GM18907 (cell line): Measurements from ENCODE around the gene CLCN5.
"Not testable (repeated sequence)": the region's sequence is repeated elsewhere in the genome, so short reads cannot be mapped to it uniquely, and the experiment has no call there.

Experiments
- ATAC-seq: cut with Tn5 transposase; IDR thresholded peaks from one replicate; pipeline ENCODE4 v1.9.1; 2021; ENCODE audit warnings: mild to moderate bottlenecking, moderate library complexity; ENCODE audit not compliant: unreplicated experiment

CLCN5 gene

DNA sequence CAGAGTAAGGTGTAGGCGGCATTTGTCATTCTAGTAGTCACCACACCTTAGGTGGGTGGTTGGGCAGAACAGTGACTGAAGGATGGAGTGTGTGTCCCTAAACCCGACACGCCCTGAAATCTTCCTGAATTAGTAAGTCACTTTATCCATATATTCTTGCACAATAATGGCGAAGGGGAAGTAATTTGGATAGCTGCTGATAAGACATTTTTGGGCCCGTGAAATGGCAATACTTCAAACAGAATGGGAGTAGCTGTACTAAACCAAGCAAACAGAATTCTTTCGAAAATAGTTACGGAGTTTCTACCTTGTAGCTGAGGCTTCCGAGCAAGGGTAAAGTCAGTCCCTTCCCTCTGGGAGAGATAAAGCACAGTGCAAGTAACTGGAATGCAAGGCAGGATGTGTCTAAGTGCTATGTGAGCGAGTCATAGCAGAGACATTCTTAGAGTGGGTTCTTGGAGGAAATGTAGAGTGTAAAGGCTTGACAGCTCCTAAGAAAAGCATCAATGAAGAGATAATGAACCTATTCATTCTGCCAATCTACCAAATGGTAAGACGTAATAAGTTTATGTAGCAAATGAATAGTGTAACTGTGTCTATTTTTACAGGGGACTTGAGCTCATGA, 72.8 kb downstream of the CLCN5 start:
- no peak for ATAC-seq

DNA sequence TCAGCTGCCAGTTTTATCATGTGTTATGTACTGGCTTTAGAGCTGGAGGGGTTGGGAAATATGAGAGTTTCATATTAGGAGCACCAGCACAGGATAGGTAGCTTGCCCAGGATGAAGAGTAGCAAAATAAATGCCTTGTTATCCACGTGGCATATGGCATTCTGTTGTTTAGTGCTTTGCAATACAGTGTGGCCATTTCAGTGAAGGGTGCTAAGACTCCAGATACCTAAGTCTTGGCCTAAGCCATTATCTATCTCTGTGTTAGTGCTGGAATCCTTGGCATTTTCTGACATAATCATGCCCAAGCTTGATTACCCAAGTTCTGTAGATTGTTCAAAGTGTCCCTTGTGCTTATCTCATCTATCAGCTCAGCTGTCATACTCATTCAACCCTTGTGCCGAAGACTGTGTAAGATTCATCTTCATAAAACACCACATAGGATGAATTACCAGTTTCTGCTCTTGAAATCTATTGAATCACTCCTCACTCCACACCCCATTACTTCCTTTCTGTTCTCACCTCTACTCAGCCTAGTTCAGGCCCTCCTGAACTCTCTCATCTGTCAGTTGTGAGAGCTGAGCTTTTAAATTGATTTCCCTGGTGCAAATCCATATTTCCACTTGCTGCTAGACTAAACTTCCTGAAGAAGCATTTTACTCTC, 73.5 kb downstream of the CLCN5 start:
- ATAC-seq: no peak

DNA sequence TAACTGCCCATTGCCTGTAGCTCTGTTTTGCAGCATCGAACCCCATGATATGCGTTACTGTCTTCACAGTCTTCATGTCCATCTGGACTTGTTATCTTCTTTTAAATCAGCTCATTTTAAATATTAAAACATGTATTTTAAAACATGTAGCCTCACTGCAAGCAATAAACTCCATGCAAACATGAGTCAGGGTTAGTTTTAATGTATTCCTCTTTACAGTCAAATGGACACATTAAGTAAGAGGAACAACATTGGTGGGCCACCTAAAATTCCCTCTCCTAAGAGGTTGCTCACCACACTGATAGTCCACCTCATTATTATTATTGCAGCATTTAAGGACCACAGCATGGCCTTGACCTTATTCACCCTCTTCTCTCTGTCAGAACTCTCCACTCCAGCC, 74.1 kb downstream of the CLCN5 start:
- no peak for ATAC-seq

DNA sequence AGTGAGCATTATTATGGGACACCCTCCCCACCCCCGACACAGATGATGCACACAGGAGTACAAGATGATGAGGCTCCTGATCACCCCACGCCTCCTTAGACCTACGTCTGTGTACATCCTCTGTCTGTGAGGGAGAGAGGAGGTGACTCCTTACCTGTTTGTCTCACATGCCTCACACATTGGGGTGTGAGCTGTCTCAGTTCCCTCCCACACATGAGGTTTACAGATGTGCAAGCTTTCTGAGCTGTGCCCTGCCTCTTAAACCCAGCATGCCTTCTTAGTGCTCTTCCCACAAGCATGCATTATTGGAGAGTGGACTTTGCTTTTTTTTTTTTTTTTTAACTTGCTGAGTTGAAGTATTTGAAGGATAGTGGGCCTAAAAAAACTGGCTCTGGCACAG, 76.7 kb downstream of the CLCN5 start:
- no peak for ATAC-seq

DNA sequence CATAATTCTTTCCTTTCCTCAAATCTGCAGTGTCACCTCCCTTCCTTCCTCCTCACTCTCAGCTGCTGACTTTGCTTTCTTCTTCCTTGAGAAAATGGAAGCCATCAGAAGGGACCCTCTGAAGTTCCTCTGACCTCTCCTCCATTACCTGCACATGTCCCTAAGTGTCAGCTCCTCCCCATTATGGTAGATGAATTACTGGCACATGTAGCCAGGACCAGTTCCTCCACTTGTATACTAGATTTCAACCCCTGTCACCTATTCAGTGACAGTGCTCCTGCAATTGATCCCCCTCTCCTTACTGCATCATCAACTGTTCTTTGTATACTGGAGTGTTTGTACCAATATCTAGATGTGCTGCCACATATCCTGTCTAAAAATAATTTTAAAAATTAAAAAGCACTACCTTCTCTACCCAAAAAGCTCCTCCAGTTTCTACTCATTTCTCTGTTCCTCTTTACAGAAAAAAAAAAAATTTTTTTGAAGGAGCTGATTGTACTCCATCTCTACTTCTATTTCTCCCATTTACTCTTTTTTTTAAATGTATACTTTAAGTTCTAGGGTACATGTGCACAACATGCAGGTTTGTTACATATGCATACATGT, 78.6 kb downstream of the CLCN5 start:
- ATAC-seq: no peak

- no peak for ATAC-seq
Measured at GRCh38 chrX:50002067-50002714, 79.8 kb downstream of the CLCN5 start.

DNA sequence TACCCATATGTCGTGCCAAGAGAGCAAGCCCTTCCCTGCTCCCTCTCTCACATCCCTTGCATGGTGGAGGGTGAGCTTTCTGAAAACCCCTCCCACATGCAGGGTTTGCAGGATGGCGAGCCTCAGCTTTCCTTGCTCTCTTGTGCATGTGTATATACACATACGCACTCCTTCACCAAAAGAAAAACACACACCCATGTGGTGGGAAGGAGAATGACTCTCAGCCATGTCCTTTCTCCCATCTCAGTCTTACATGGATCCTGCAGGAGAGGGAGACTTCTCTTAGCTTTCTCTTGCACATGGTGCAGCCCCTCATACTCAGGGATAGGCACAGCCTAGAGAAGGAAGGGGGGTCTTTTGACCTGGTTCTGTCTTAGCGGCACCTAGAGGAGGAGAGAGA, 81.1 kb downstream of the CLCN5 start:
- no peak for ATAC-seq

GRCh38 chrX:50003927-50004326, 81.5 kb downstream of the CLCN5 start:
- no peak for ATAC-seq

GRCh38 chrX:50025591-50025990, 103.2 kb downstream of the CLCN5 start:
- not testable (repeated sequence) for ATAC-seq

DNA sequence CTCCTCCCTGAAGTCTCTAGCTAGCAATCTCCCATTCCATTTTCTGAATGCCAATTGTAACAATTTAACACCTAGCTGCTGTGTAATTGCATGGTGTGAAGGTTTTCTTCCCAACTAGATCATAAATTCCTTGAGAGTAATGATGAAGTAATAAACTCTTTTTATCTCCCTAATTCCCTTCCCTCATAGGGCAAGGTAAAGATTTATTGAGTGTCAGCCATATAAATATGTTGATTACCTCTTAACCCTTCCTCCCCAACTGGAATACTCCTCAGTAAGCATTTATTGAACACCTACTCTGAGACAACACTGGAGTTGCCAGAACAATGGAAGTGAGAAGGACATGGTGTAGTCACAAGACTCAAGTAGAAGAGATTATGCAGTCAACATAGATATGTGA, 112.7 kb downstream of the CLCN5 start:
- ATAC-seq: no peak

GRCh38 chrX:50036426-50036825, 114.0 kb downstream of the CLCN5 start:
- ATAC-seq: no peak

DNA sequence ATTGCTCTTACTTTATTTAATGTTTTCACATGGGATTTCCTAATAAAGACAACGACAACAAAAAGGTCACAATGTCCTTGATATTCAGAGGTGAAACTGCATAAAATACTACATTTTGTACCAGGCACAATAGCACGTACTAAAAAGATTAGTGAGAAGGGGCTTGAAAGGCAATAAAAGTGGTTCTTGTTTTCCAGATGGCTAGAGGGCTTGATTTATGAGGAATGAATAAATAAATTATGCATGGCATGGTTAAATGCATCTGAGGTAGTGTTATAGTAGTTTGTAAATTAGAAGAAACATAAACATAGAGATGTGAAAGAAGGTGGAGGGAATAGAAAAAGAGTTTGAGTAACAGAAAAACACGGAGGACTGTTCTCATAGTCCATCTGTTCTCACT, 123.4 kb downstream of the CLCN5 start:
- no peak for ATAC-seq

- ATAC-seq: no peak
Measured at GRCh38 chrX:50049228-50049627, 126.8 kb downstream of the CLCN5 start.

DNA sequence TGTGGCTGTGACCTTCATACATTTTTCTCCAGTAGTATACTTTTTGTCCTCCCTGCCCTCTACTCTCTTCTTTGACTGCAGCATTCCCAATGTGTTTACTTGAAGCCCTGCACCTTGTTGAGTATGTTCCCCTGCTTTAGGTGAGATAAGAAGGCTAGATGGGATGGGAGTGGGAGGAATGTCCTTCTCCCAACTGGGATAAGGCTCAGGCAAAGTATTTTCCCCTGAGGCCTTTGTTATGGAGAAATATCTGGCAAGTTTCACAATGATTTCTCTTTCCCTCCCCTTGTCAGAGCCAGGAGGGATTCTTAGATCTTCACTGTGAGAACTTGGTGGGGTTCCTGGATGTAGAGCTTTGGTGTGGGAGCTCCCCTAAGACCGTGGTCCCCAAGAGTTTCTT, 131.8 kb downstream of the CLCN5 start:
- ATAC-seq: no peak

DNA sequence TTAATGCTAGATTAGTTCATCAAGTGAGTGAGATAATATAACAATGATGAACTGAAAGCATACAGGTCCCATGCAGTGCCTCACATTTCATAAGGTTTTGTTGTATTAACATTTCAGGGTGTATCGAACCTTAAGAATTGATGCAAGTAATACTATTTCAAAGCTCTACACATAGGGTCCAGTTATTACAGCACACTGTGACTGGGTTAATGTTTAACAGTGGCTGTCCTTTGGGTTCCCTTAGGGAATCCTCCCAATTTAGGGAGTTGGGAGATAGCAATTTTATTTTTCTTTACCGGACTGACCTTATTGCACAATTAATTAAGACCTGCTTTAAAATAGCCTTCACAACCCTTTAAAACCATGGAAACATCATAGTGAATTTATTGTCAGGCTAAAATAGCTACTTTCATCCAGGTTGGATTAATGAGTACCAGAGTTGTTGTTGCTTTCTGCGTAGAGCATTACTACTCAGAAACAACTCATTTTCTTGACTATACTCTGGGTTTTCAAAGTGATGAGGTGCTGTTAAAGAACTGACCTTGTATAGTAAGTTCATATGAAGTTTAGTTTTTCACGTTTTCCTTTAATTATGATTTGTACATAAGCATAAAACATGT, 144.0 kb downstream of the CLCN5 start:
- no peak for ATAC-seq

- no peak for ATAC-seq
Measured at GRCh38 chrX:50067435-50068284, 145.3 kb downstream of the CLCN5 start.

DNA sequence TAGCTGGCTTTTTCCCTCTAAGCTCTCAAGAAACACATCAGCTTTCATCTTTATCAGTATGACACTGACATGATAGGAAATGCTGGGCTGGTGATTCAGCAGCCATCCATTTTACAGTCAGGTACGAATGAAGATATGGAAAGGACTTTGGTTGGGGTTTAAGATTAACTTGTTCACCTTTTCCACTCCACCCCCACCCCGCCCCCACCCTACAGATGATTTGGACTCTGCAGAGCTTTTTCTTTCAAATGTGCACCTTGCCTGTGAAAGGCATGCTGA, 145.8 kb downstream of the CLCN5 start:
- no peak for ATAC-seq

- no peak for ATAC-seq
Measured at GRCh38 chrX:50068893-50069292, 146.5 kb downstream of the CLCN5 start.

DNA sequence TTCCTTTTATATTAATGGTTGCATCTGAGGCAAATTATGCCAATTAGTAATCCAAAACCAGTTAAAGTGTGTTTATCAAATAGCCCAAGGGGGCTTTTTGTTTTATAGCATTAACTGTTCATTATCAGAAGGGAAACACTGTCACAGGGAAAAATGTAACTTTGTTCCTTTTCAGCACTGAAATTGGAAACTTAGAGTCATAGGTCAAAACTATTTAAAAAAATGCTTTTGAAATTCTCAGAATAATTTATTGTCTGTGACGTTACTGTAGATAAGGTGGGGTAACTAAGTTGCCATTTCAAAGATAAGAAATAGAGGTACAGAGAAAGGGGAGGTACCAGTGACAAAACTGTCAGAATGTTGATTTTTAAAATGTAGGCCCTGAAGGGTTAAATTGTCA, 149.1 kb downstream of the CLCN5 start:
- ATAC-seq: no peak

GRCh38 chrX:50072110-50072509, 149.7 kb downstream of the CLCN5 start:
- ATAC-seq: peak; percentile 48

GRCh38 chrX:50073601-50074000, 151.2 kb downstream of the CLCN5 start:
- no peak for ATAC-seq
